Measurements from ENCODE around the gene ZNF521. TPM values are rescaled to one million over a fixed set of nuclear protein-coding genes. Genes with fewer than 3 reads are reported as not detected.

Gene ZNF521
- total RNA-seq, 1 experiment from 2014 or later = not detected

GRCh38 chr18:25287106-25287505 lies 64.9 kb downstream of the ZNF521 start:
- Histone ChIP-seq H3K27me3 (replicated peaks; ENCODE audit: insufficient read depth, low read depth, low read length, poor library complexity) (peaks cover 25% of the 10 kb centered on the region), H3K4me3 (ENCODE audit: low read depth, low read length, poor library complexity, severe bottlenecking) (no peak overlapping the region), H3K9me3 (ENCODE audit: low read depth, low read length, poor library complexity, severe bottlenecking) (no peaks in the 10 kb centered on the region), H3K4me1 (ENCODE audit: insufficient read depth, low read length, poor library complexity, severe bottlenecking) (no peaks in the 10 kb centered on the region), H3K27ac (ENCODE audit: low read depth, low read length, poor library complexity, severe bottlenecking) (no peak overlapping the region), H3K36me3 (ENCODE audit: insufficient read depth, low read length, poor library complexity, severe bottlenecking) (no peaks in the 10 kb centered on the region)
- ChIA-PET POLR2A (ENCODE audit: low non-redundant PET) (no interaction called here), CTCF (no interaction called here)
- no TSS peak for BruUV-seq (replicated peaks)
- intact Hi-C loops (cut with micrococcal nuclease; ENCODE audit: unreplicated experiment) = no loop called here
- TF ChIP-seq CTCF (conservative IDR thresholded peaks at IDR 0.05; ENCODE audit: low read depth, low read length) (no peak), EZH2 (IDR thresholded peaks at IDR 0.05; ENCODE audit: borderline replicate concordance, low read depth, low read length, poor library complexity, severe bottlenecking) (no peak)
- DNase-seq (ENCODE audit: low spot score) = no peak

GRCh38 chr18:25284861-25285550 lies 67.0 kb downstream of the ZNF521 start:
- no peaks in the 10 kb centered on the region for H3K36me3 ChIP-seq (ENCODE audit: insufficient read depth, low read length, poor library complexity, severe bottlenecking)
- TF ChIP-seq EZH2 (IDR thresholded peaks at IDR 0.05; ENCODE audit: borderline replicate concordance, low read depth, low read length, poor library complexity, severe bottlenecking) (no peak), CTCF (conservative IDR thresholded peaks at IDR 0.05; ENCODE audit: low read depth, low read length) (no peak)
- peaks cover 21% of the 10 kb centered on the region for H3K27me3 ChIP-seq (replicated peaks; ENCODE audit: insufficient read depth, low read depth, low read length, poor library complexity)
- DNase-seq (ENCODE audit: low spot score) = peak; percentile 1
- no peaks in the 10 kb centered on the region for H3K9me3 ChIP-seq (ENCODE audit: low read depth, low read length, poor library complexity, severe bottlenecking)
- H3K27ac ChIP-seq (ENCODE audit: low read depth, low read length, poor library complexity, severe bottlenecking) = no peak overlapping the region
- H3K4me3 ChIP-seq (ENCODE audit: low read depth, low read length, poor library complexity, severe bottlenecking) = no peak overlapping the region
- H3K4me1 ChIP-seq (ENCODE audit: insufficient read depth, low read length, poor library complexity, severe bottlenecking) = no peaks in the 10 kb centered on the region
- ChIA-PET POLR2A (ENCODE audit: low non-redundant PET) (interaction anchor here (0.6 kb wide), 1 partner anchor 424 kb away, joined by 3 read pairs; no protein-coding TSS in a partner anchor), CTCF (no interaction called here)
- BruUV-seq (replicated peaks) = no TSS peak
- intact Hi-C loops (cut with micrococcal nuclease; ENCODE audit: unreplicated experiment) = no loop called here

- Histone ChIP-seq H3K36me3 (ENCODE audit: insufficient read depth, low read length, poor library complexity, severe bottlenecking) (no peaks in the 10 kb centered on the region), H3K27ac (ENCODE audit: low read depth, low read length, poor library complexity, severe bottlenecking) (no peak overlapping the region), H3K9me3 (ENCODE audit: low read depth, low read length, poor library complexity, severe bottlenecking) (no peaks in the 10 kb centered on the region), H3K27me3 (replicated peaks; ENCODE audit: insufficient read depth, low read depth, low read length, poor library complexity) (peaks cover 13% of the 10 kb centered on the region), H3K4me1 (ENCODE audit: insufficient read depth, low read length, poor library complexity, severe bottlenecking) (no peaks in the 10 kb centered on the region), H3K4me3 (ENCODE audit: low read depth, low read length, poor library complexity, severe bottlenecking) (no peak overlapping the region)
- TF ChIP-seq CTCF (conservative IDR thresholded peaks at IDR 0.05; ENCODE audit: low read depth, low read length) (no peak), EZH2 (IDR thresholded peaks at IDR 0.05; ENCODE audit: borderline replicate concordance, low read depth, low read length, poor library complexity, severe bottlenecking) (no peak)
- no TSS peak for BruUV-seq (replicated peaks)
- ChIA-PET CTCF (no interaction called here), POLR2A (ENCODE audit: low non-redundant PET) (no interaction called here)
- intact Hi-C loops (cut with micrococcal nuclease; ENCODE audit: unreplicated experiment) = no loop called here
- no peak for DNase-seq (ENCODE audit: low spot score)
These were observed 67.7 kb downstream of the ZNF521 start for GRCh38 chr18:25284281-25284680.
